ENCODE results near the gene WDR3.

DNA sequence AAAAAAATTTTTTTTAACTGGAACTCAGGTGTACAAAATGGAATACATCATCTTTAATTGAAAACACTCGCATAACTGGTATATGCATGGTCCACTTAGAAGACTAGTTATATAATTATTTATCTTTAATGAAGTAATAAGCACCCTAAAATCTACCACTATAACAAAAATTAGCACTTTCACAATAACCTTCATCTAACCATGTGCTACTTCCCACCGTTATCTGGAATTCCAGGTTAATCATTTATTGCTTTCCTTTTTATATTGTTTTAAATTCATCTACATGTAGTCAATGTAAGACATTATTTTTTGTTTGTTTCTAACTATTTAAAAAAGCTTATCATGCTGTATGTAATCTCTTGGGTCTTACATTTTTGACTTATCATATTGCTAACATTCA is 39.1 kb upstream of the WDR3 start:
- TF ChIP-seq CEBPB (IDR thresholded peaks at IDR 0.05) (no peak), RAD21 (IDR thresholded peaks at IDR 0.05; ENCODE audit: low read depth) (no peak), EGR1 (IDR thresholded peaks at IDR 0.05) (no peak)
- TF ChIP-seq, protein P1, sequence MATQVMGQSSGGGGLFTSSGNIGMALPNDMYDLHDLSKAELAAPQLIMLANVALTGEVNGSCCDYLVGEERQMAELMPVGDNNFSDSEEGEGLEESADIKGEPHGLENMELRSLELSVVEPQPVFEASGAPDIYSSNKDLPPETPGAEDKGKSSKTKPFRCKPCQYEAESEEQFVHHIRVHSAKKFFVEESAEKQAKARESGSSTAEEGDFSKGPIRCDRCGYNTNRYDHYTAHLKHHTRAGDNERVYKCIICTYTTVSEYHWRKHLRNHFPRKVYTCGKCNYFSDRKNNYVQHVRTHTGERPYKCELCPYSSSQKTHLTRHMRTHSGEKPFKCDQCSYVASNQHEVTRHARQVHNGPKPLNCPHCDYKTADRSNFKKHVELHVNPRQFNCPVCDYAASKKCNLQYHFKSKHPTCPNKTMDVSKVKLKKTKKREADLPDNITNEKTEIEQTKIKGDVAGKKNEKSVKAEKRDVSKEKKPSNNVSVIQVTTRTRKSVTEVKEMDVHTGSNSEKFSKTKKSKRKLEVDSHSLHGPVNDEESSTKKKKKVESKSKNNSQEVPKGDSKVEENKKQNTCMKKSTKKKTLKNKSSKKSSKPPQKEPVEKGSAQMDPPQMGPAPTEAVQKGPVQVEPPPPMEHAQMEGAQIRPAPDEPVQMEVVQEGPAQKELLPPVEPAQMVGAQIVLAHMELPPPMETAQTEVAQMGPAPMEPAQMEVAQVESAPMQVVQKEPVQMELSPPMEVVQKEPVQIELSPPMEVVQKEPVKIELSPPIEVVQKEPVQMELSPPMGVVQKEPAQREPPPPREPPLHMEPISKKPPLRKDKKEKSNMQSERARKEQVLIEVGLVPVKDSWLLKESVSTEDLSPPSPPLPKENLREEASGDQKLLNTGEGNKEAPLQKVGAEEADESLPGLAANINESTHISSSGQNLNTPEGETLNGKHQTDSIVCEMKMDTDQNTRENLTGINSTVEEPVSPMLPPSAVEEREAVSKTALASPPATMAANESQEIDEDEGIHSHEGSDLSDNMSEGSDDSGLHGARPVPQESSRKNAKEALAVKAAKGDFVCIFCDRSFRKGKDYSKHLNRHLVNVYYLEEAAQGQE (IDR thresholded peaks at IDR 0.05; ENCODE audit: low read depth), result no peak
- TF ChIP-seq, protein P2, sequence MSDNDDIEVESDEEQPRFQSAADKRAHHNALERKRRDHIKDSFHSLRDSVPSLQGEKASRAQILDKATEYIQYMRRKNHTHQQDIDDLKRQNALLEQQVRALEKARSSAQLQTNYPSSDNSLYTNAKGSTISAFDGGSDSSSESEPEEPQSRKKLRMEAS (IDR thresholded peaks at IDR 0.05), result no peak
